ENCODE measurements around the gene SLC29A1.

Gene SLC29A1

DNA sequence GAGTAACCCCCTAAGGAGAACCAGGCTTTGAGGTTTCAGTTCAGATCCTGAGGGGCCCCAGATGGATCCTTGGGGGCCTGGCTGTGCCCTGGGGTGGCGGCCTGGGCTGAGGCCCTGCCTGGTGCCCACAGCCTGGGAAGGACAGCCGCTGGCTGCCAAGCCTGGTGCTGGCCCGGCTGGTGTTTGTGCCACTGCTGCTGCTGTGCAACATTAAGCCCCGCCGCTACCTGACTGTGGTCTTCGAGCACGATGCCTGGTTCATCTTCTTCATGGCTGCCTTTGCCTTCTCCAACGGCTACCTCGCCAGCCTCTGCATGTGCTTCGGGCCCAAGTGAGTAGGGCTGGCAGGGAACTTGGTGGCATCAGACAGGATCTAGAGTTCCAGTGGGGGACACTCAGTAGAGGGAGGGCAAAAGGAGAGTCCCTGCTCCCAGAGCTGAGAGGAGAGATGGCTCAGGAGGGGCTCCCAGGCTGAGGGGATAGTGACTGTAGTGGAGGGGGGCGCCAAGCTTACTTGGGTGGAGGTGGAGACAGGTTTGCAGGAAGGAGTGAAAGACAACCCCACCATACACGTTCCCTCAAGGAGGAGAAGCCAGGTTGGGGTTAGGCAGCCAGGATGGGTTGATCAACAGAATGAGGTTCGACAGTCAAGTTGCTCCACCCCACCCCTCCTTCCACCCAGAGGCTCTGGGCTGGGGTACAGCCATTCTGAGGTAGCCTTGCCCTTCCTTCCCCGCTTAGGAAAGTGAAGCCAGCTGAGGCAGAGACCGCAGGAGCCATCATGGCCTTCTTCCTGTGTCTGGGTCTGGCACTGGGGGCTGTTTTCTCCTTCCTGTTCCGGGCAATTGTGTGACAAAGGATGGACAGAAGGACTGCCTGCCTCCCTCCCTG lies 9.5 kb downstream of the SLC29A1 start:
- H2AFZ ChIP-seq (ENCODE audit: low read depth, low read length), result no peak overlapping the region
- ATAC-seq (ENCODE audit: insufficient read depth, low read depth), result no peak
- H4K20me1 ChIP-seq (ENCODE audit: insufficient read depth, low read length), result peaks cover 2% of the 10 kb centered on the region; the same call in 1 of the 2 replicates
- H3K4me2 ChIP-seq (ENCODE audit: insufficient read depth, low read length), result no peak overlapping the region
- H3K9me3 ChIP-seq (ENCODE audit: insufficient read depth, low read length, severe bottlenecking), result no peaks in the 10 kb centered on the region
- no peaks in the 10 kb centered on the region for H3K79me2 ChIP-seq (ENCODE audit: insufficient read depth, low read length)
- peaks cover 10% of the 10 kb centered on the region for H3K4me1 ChIP-seq (ENCODE audit: insufficient read depth, low read length)
- peaks cover 63% of the 10 kb centered on the region for H3K36me3 ChIP-seq (ENCODE audit: insufficient read depth, low read length)
- TF ChIP-seq, protein P1, sequence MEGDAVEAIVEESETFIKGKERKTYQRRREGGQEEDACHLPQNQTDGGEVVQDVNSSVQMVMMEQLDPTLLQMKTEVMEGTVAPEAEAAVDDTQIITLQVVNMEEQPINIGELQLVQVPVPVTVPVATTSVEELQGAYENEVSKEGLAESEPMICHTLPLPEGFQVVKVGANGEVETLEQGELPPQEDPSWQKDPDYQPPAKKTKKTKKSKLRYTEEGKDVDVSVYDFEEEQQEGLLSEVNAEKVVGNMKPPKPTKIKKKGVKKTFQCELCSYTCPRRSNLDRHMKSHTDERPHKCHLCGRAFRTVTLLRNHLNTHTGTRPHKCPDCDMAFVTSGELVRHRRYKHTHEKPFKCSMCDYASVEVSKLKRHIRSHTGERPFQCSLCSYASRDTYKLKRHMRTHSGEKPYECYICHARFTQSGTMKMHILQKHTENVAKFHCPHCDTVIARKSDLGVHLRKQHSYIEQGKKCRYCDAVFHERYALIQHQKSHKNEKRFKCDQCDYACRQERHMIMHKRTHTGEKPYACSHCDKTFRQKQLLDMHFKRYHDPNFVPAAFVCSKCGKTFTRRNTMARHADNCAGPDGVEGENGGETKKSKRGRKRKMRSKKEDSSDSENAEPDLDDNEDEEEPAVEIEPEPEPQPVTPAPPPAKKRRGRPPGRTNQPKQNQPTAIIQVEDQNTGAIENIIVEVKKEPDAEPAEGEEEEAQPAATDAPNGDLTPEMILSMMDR (IDR thresholded peaks at IDR 0.05; ENCODE audit: borderline replicate concordance, extremely low read depth, low read length, poor library complexity, severe bottlenecking), result no peak
- TF ChIP-seq EZH2 (IDR thresholded peaks at IDR 0.05; ENCODE audit: borderline replicate concordance, low read depth, low read length, severe bottlenecking), result no peak
- no peak for DNase-seq
- H3K27me3 ChIP-seq (ENCODE audit: insufficient read depth, low read length, poor library complexity), result no peaks in the 10 kb centered on the region
- no peak overlapping the region for H3K27ac ChIP-seq (ENCODE audit: low read length)
- H3K4me3 ChIP-seq (ENCODE audit: low read depth in 1 of 2, low read length in 2 of 2), result no peak overlapping the region
- H3K9ac ChIP-seq (ENCODE audit: low read depth, low read length), result no peak overlapping the region

DNA sequence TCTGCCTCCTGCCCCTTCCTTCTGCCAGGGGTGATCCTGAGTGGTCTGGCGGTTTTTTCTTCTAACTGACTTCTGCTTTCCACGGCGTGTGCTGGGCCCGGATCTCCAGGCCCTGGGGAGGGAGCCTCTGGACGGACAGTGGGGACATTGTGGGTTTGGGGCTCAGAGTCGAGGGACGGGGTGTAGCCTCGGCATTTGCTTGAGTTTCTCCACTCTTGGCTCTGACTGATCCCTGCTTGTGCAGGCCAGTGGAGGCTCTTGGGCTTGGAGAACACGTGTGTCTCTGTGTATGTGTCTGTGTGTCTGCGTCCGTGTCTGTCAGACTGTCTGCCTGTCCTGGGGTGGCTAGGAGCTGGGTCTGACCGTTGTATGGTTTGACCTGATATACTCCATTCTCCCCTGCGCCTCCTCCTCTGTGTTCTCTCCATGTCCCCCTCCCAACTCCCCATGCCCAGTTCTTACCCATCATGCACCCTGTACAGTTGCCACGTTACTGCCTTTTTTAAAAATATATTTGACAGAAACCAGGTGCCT lies 10.2 kb downstream of the SLC29A1 start:
- no peak overlapping the region for H2AFZ ChIP-seq (ENCODE audit: low read depth, low read length)
- ATAC-seq (ENCODE audit: insufficient read depth, low read depth) (no peak), DNase-seq (no peak)
- no peak overlapping the region for H3K4me2 ChIP-seq (ENCODE audit: insufficient read depth, low read length)
- peaks cover 16% of the 10 kb centered on the region for H3K4me1 ChIP-seq (ENCODE audit: insufficient read depth, low read length)
- no peak overlapping the region for H3K27ac ChIP-seq (ENCODE audit: low read length)
- H3K79me2 ChIP-seq (ENCODE audit: insufficient read depth, low read length), result no peaks in the 10 kb centered on the region
- TF ChIP-seq EZH2 (IDR thresholded peaks at IDR 0.05; ENCODE audit: borderline replicate concordance, low read depth, low read length, severe bottlenecking), result no peak
- TF ChIP-seq, protein P1 (IDR thresholded peaks at IDR 0.05; ENCODE audit: borderline replicate concordance, extremely low read depth, low read length, poor library complexity, severe bottlenecking), result no peak
- peaks cover 56% of the 10 kb centered on the region for H3K36me3 ChIP-seq (ENCODE audit: insufficient read depth, low read length)
- no peaks in the 10 kb centered on the region for H3K9me3 ChIP-seq (ENCODE audit: insufficient read depth, low read length, severe bottlenecking)
- no peak overlapping the region for H3K9ac ChIP-seq (ENCODE audit: low read depth, low read length)
- H4K20me1 ChIP-seq (ENCODE audit: insufficient read depth, low read length), result no peaks in the 10 kb centered on the region; the same call in 1 of the 2 replicates
- H3K27me3 ChIP-seq (ENCODE audit: insufficient read depth, low read length, poor library complexity), result no peaks in the 10 kb centered on the region
- H3K4me3 ChIP-seq (ENCODE audit: low read depth in 1 of 2, low read length in 2 of 2), result no peak overlapping the region

DNA sequence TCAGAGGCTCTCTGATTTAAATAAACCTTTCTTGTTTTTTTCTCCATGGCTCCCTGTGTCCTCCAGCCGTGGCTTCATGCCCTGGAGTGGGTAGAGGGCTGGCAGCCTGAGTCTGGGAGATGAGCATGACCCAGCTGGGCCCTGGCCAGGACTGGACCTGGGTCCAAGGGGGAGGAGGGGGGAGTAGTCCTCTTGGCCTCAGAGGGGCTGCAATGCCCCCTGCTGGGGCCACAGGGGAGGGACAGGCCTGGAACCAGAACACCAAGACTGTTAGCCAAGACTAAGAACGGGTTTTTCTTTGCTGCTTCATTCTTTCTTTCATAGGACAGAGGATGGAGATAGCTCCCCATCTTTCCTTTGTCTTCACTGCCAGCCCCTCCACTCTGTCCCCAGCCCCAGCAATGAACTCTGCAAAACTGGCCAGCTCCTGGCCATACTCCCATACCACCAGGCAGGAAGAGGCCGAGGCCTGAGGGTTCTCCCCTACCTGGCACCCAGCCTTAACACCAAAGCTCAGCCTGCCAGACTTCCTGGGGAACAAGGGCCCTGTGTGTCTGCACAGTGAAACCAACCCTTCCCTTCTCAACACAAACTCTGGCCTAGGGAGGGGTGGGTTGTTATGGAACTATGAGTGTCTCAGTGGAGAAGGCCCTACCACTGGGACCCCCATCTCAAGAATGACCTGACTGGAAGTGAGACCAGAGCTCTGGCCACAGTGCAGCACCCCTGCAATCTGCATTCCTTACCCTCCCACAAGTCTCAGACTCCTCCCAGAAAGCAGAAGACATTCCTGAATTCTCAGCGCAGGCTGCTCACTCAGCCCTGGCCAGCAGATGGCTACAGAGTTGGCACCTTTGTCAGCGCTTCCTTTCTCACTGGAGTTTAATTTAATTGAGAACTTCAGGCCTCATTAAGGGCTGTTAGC lies 11.0 kb downstream of the SLC29A1 start:
- H2AFZ ChIP-seq (ENCODE audit: low read depth, low read length), result no peak overlapping the region
- no peak overlapping the region for H3K9ac ChIP-seq (ENCODE audit: low read depth, low read length)
- H3K9me3 ChIP-seq (ENCODE audit: insufficient read depth, low read length, severe bottlenecking), result no peaks in the 10 kb centered on the region
- H3K4me2 ChIP-seq (ENCODE audit: insufficient read depth, low read length), result no peak overlapping the region
- H3K4me3 ChIP-seq (ENCODE audit: low read depth in 1 of 2, low read length in 2 of 2), result no peak overlapping the region
- TF ChIP-seq EZH2 (IDR thresholded peaks at IDR 0.05; ENCODE audit: borderline replicate concordance, low read depth, low read length, severe bottlenecking), result no peak
- TF ChIP-seq, protein P1 (IDR thresholded peaks at IDR 0.05; ENCODE audit: borderline replicate concordance, extremely low read depth, low read length, poor library complexity, severe bottlenecking), result peak; percentile 69
- peaks cover 50% of the 10 kb centered on the region for H3K36me3 ChIP-seq (ENCODE audit: insufficient read depth, low read length)
- H3K27ac ChIP-seq (ENCODE audit: low read length), result no peak overlapping the region
- H3K27me3 ChIP-seq (ENCODE audit: insufficient read depth, low read length, poor library complexity), result no peaks in the 10 kb centered on the region
- ATAC-seq (ENCODE audit: insufficient read depth, low read depth), result no peak
- H3K79me2 ChIP-seq (ENCODE audit: insufficient read depth, low read length), result no peaks in the 10 kb centered on the region
- H4K20me1 ChIP-seq (ENCODE audit: insufficient read depth, low read length), result no peaks in the 10 kb centered on the region; the same call in 1 of the 2 replicates
- DNase-seq, result no peak
- peaks cover 16% of the 10 kb centered on the region for H3K4me1 ChIP-seq (ENCODE audit: insufficient read depth, low read length)

All from DND-41 (cell line).